HepG2 (cell line): ENCODE data around the gene ATP6V0D1. TPM values are rescaled to one million over a fixed set of nuclear protein-coding genes. Genes with fewer than 3 reads are reported as not detected.
A peak's percentile ranks its signal among the peaks of the same experiment; 100 is the strongest.

Experiments
- ATF7-NPFF ChIP-seq: sonication (generic); formaldehyde crosslinking; IDR thresholded peaks from 2 replicates; pipeline ENCODE4 v1.8.1; 2023; ENCODE audit warnings: mild to moderate bottlenecking, low read depth, missing genetic modification reagents, moderate library complexity
- DNMT3B ChIP-seq: conservative IDR thresholded peaks from 2 replicates; pipeline ENCODE4 v1.6.1; 2016; ENCODE audit warnings: missing biosample characterization, control low read depth
- ELF3 ChIP-seq: IDR thresholded peaks from 2 replicates; pipeline ENCODE4 v1.6.1; 2016; ENCODE audit warnings: missing genetic modification reagents, missing compliant biosample characterization
- KDM2A ChIP-seq: sonication (generic); formaldehyde crosslinking; IDR thresholded peaks from 2 replicates; pipeline ENCODE4 v1.4.0; 2020; ENCODE audit warnings: low read depth, missing genetic modification reagents, borderline replicate concordance
- PAF1 ChIP-seq: IDR thresholded peaks from 2 replicates; pipeline ENCODE4 v1.6.1; 2016; ENCODE audit warnings: missing genetic modification reagents, missing compliant biosample characterization
- STAG1 ChIP-seq: sonication (generic); formaldehyde crosslinking; IDR thresholded peaks from 2 replicates; pipeline ENCODE4 v1.4.0; 2020; ENCODE audit warnings: missing genetic modification reagents
- WIZ ChIP-seq: sonication (generic); formaldehyde crosslinking; IDR thresholded peaks from 2 replicates; pipeline ENCODE4 v1.5.1; 2020; ENCODE audit warnings: mild to moderate bottlenecking, missing genetic modification reagents
- ZBTB14 ChIP-seq: sonication (generic); formaldehyde crosslinking; IDR thresholded peaks from 2 replicates; pipeline ENCODE4 v1.4.0; 2020; ENCODE audit warnings: missing genetic modification reagents
- ZBTB7B ChIP-seq: sonication (generic); formaldehyde crosslinking; IDR thresholded peaks from 2 replicates; pipeline ENCODE4 v1.4.0; 2020; ENCODE audit warnings: missing genetic modification reagents
- ZEB1 ChIP-seq: IDR thresholded peaks from 2 replicates; pipeline ENCODE4 v1.6.1; 2012; ENCODE audit warnings: mild to moderate bottlenecking, low read depth, inconsistent platforms; ENCODE audit not compliant: insufficient replicate concordance
- ZMYM3 ChIP-seq: sonication (generic); formaldehyde crosslinking; IDR thresholded peaks from 2 replicates; pipeline ENCODE4 v1.5.1; 2020; ENCODE audit warnings: mild to moderate bottlenecking, missing genetic modification reagents
- ZNF34 ChIP-seq: sonication (generic); formaldehyde crosslinking; IDR thresholded peaks from 2 replicates; pipeline ENCODE4 v1.4.0; 2020; ENCODE audit warnings: mild to moderate bottlenecking, missing genetic modification reagents, borderline replicate concordance
- ZNF513 ChIP-seq: sonication (generic); formaldehyde crosslinking; conservative IDR thresholded peaks from 2 replicates; pipeline ENCODE4 v1.5.0; 2020; ENCODE audit warnings: missing genetic modification reagents
- ZNF598 ChIP-seq: sonication (generic); formaldehyde crosslinking; IDR thresholded peaks from 2 replicates; pipeline ENCODE4 v1.5.1; 2020; ENCODE audit warnings: mild to moderate bottlenecking, missing genetic modification reagents, borderline replicate concordance
- ZNF770 ChIP-seq: sonication (generic); formaldehyde crosslinking; IDR thresholded peaks from 2 replicates; pipeline ENCODE4 v1.5.0; 2020; ENCODE audit warnings: mild to moderate bottlenecking, missing genetic modification reagents
- polyA plus RNA-seq, 8 experiments: library from polyadenylated mRNA; depleted of rRNA in 3 of 8; stranded (reverse) in 7 of 8; unstranded in 1 of 8; fragments of >200 nt; fragmentation: Illumina TruSeq in 4 of 8; extraction: Trizol in 4 of 8; gene quantifications; 2 replicates each; pipeline versions ENCODE4 v1.2.1 to v1.2.3, GENCODE V29; 2011 to 2016; ENCODE audit warnings: low read depth in 4 of 8, missing spikeins in 1 of 8, mixed read lengths in 1 of 8; ENCODE audit not compliant: insufficient read depth in 1 of 8
- total RNA-seq, 5 experiments: library from RNA; depleted of rRNA; stranded (reverse); fragments of >200 nt; fragmentation: Illumina TruSeq; extraction: Trizol; gene quantifications; 2 replicates each; pipeline ENCODE4 v1.2.3, GENCODE V29; 2016; ENCODE audit warnings: low read depth in 1 of 5
- TF ChIP-seq, protein P1 (sequence below): sonication (generic); formaldehyde crosslinking; IDR thresholded peaks from 2 replicates; pipeline ENCODE4 v1.4.0; 2020; ENCODE audit warnings: missing genetic modification reagents, mild to moderate bottlenecking, borderline replicate concordance
- TF ChIP-seq, protein P2 (sequence below): sonication (generic); formaldehyde crosslinking; IDR thresholded peaks from 2 replicates; pipeline ENCODE4 v1.5.0; 2020; ENCODE audit warnings: mild to moderate bottlenecking, missing genetic modification reagents
- TF ChIP-seq, protein P3 (sequence below): sonication (generic); formaldehyde crosslinking; IDR thresholded peaks from 2 replicates; pipeline ENCODE4 v1.4.0; 2020; ENCODE audit warnings: mild to moderate bottlenecking, missing genetic modification reagents

Gene ATP6V0D1
- total and polyA plus RNA-seq, 2 of the 13 experiments (the other 11 are each of a cell fraction or from before 2014, with no cell fraction given) = 51.1 to 61.3 TPM

DNA sequence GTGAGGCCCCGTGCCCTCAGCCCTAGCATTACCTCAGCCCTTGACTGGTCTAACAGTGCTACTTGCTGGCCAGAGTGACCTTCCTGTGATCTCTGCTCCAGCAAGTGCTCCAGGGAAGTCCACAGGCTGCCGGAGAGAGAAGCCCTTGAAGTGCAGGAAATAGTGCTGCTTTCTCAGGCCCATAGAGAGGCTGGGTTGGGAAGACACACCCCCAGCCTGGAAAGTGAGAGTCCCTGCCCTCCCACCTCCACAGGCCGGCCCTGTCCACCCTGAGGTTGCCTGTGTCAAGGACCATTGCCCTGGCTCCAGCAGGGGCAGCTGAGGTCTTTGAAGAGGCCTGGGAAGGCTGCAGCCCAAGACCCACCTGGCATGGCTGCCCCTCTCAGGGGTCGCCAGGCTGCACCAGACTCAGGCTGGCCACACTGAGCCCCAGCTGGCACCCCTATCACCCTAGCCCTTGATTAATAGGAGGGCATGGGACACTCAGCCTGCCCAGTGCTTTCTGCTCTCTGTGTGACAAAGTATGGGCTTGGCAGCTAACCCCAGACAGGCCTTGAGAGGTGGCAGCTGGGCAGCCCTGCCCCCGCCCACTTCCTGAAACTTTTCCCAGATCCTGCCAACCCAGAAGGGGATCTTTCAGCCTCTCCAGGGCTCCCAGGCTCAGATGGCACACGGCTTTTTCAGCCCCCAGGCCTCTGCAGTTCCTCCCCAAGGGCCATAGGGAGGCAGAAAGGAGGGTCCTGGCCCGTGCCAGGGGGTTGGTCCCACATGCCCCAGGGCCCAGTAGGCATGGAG lies 21.7 kb downstream of the ATP6V0D1 start (continued):
- TF ChIP-seq KDM2A (CRISPR knock-in tag) = no peak
- TF ChIP-seq WIZ (CRISPR knock-in tag) = no peak
- TF ChIP-seq PAF1 (CRISPR knock-in tag) = no peak
- no peak for TF ChIP-seq ZNF770 (CRISPR knock-in tag)
- TF ChIP-seq ATF7-NPFF (CRISPR knock-in tag) = no peak
- TF ChIP-seq ELF3 (CRISPR knock-in tag) = no peak
- TF ChIP-seq ZEB1 = no peak
- TF ChIP-seq ZBTB7B (CRISPR knock-in tag) = no peak
- no peak for TF ChIP-seq ZBTB14 (CRISPR knock-in tag)
- TF ChIP-seq ZNF34 (CRISPR knock-in tag) = no peak
- TF ChIP-seq ZNF598 (CRISPR knock-in tag) = no peak
- TF ChIP-seq, protein P1, sequence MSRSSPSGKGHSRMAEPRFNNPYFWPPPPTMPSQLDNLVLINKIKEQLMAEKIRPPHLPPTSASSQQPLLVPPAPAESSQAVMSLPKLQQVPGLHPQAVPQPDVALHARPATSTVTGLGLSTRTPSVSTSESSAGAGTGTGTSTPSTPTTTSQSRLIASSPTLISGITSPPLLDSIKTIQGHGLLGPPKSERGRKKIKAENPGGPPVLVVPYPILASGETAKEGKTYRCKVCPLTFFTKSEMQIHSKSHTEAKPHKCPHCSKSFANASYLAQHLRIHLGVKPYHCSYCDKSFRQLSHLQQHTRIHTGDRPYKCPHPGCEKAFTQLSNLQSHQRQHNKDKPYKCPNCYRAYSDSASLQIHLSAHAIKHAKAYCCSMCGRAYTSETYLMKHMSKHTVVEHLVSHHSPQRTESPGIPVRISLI (CRISPR knock-in tag) = no peak
- TF ChIP-seq ZMYM3 (CRISPR knock-in tag) = no peak
- 0 out of 2 replicates have a peak, but pooled peaks have one; percentile 8 for TF ChIP-seq STAG1
- no peak for TF ChIP-seq DNMT3B (CRISPR knock-in tag)
- TF ChIP-seq, protein P2, sequence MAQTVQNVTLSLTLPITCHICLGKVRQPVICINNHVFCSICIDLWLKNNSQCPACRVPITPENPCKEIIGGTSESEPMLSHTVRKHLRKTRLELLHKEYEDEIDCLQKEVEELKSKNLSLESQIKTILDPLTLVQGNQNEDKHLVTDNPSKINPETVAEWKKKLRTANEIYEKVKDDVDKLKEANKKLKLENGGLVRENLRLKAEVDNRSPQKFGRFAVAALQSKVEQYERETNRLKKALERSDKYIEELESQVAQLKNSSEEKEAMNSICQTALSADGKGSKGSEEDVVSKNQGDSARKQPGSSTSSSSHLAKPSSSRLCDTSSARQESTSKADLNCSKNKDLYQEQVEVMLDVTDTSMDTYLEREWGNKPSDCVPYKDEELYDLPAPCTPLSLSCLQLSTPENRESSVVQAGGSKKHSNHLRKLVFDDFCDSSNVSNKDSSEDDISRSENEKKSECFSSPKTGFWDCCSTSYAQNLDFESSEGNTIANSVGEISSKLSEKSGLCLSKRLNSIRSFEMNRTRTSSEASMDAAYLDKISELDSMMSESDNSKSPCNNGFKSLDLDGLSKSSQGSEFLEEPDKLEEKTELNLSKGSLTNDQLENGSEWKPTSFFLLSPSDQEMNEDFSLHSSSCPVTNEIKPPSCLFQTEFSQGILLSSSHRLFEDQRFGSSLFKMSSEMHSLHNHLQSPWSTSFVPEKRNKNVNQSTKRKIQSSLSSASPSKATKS (CRISPR knock-in tag) = no peak
- TF ChIP-seq ZNF513 = no peak
- TF ChIP-seq, protein P3, sequence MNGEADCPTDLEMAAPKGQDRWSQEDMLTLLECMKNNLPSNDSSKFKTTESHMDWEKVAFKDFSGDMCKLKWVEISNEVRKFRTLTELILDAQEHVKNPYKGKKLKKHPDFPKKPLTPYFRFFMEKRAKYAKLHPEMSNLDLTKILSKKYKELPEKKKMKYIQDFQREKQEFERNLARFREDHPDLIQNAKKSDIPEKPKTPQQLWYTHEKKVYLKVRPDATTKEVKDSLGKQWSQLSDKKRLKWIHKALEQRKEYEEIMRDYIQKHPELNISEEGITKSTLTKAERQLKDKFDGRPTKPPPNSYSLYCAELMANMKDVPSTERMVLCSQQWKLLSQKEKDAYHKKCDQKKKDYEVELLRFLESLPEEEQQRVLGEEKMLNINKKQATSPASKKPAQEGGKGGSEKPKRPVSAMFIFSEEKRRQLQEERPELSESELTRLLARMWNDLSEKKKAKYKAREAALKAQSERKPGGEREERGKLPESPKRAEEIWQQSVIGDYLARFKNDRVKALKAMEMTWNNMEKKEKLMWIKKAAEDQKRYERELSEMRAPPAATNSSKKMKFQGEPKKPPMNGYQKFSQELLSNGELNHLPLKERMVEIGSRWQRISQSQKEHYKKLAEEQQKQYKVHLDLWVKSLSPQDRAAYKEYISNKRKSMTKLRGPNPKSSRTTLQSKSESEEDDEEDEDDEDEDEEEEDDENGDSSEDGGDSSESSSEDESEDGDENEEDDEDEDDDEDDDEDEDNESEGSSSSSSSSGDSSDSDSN (CRISPR knock-in tag) = peak; percentile 80
